HG03108 (cell line): ENCODE measurements around the gene HAUS7.
A peak's percentile ranks its signal among the peaks of the same experiment; 100 is the strongest.

ENCODE experiments used
- ATAC-seq: cut with Tn5 transposase; IDR thresholded peaks from one replicate; pipeline ENCODE4 v1.9.1; 2021; ENCODE audit warnings: moderate library complexity; ENCODE audit not compliant: unreplicated experiment

HAUS7 gene

DNA sequence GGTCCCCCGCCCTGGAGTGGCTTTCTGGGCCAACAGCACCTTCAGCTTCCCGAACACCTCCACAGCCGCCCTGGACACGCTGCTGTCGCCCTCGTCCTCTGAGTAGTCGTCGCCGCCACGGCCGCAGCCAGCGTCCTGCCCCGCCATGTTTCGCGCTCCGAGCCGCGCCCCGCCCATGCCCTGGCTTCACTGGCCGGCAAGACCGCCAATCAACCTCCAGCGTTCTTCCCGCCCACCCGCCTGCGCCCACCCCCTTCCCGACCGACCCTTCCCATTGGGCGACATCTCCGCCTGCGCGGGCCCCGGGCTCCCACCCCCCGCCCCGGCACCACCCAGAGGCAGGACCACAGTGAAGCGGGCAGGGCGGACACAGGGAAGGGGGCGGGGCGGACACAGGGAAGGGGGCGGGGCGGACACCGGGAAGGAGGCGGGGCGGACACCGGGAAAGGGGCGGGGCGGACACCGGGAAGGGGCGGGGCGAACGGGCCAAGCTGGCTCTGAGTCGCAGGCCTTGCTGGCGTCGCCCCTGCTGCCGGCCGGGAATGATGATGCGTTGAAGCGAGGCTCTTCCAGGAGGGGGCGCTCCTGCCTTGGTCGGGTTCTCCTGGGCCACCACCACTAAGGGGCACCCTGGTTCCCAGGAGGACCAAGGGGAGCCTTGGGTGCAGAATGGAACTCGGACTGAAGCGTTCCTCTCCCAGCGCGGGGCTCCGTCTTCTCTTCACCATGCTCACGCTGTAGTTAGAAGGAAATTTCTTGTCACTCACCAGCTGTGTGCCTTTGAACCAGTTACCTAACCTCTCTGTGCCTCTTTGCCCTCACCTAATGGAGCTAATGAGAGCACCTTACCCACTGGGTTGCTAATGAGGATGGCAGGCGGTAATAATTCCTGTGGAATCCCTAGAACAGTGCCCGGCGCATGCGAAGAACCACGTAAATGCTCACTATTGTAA is at the start of gene HAUS7:
Gene HAUS7, minus strand, starts transcription at position 166 of the 953 bp plus-strand sequence. Its CDS starts 19 bp downstream, at position 147.
- ATAC-seq = peak; percentile 81

DNA sequence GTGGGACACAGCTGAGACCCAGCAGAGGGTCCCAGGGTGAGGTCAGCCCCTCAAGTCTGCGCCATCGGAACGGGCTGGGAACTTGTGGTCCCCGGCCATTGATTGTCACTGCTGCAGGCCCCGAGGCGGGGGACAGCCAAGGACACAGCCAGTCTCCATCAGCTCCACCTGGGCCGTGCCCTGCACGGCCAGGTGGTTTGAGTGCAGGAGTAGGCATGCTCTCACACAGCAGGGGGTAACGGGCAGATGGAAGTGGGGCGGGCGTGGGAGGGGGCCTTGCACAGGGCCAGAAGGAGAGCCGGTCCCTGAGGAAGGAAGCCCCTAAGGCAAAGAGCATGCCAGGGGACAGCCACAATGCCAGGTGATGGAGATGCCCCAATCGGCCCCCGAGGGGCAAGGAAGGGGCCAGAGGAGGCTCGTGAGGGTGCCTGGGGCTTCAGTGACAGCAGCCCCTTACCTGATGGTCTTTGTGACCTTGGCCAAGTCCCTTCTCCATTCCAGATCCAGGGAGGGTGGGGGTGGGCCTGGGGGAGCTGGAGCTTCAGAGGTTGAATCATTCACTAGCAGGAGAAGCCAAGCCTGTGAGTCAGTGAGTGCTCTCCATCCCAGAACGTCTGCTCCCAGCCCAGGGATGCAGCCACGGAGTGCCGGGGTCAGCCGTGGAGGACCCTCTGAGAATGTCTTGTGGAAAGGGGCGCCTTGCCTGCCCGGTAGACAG is 49.4 kb upstream of the HAUS7 start:
- ATAC-seq = no peak

DNA sequence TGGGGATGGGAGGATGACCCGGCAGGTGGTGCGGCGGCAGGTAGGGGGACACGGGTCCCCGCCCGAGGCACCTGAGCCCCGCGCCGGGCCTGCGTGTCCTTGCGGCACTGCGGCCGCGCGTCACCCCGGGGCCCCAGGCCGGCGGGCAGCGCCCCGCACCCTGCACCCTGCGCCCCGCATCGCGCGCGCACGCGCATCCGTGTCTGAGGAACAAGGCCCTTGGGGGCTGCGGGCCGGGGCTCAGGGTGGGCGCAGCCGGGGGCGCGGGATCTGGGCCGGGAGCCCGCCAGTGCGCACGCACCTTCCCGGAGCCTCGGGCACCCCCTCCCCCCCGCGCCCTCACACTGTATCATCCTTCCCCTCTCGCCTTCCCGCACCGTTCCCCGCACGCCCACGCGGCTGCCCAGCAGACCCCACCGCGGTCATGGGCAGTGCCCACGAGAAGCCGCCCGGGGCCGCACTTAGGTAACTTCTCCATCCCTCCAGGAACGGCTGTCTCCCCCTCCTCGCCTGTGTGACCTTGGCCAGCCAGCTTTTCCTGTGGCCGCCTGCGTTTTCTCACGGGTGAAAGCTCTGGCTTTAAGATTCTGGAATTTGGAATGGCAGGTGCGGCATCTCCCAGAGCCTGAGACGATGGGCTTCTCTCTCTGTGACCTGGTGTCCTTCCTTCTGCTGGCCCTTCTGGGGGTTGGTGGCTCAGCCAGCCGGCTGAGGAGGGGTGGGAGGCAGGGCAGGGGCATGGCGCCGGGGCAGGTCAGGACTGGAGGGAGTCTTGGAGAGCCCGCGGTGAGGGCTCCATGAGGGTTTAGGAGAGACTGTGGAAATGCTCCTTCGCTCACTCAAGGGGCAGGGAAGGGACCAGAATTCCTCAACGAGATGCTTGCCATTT is 47.8 kb upstream of the HAUS7 start:
- ATAC-seq = no peak

DNA sequence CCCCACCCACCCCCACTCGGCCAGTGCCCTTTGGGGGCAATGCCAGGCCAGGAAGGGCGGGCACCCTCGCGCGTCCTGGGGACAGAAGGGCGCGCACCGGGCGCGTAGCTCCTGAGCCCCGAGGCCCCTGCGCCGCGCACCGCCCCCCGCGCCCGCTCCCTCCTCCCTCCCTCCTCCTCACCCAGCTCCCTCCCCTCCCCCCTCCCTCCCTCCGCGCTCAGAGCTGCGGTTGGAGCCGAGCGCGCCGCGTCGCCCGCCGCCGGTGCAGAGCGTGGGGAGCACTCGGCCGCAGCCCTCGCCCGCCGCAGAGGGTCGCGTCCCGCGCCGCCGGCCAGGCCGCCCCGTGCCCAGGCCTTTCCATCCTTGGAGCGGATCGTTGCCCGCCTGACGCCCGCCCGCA is 47.0 kb upstream of the HAUS7 start, which contains the start of gene ATP2B3:
Gene ATP2B3, plus strand, starts transcription at position 220 of the 400 bp plus-strand sequence. CDS start 18,606 bp downstream, outside the sequence.
- no peak for ATAC-seq

DNA sequence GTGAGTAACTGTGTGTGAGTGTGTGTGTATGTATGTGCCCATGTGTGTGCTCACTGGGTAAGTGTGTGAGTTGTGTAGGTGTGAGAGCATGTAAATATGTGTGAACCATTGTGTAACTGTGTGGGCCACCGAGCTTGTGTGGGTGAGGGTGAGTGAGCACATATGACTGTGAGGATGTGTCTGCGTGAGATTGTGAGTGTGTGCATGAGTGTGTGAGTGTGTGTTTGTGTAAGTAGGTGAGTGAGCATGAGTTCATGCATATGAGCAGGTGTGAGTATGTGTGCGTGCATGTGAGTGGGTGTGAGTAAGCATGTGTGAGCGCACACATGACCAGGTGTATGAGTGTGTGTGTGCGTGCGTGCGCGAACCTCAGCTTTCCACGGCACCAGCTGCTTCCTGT is 45.7 kb upstream of the HAUS7 start:
- ATAC-seq = no peak

DNA sequence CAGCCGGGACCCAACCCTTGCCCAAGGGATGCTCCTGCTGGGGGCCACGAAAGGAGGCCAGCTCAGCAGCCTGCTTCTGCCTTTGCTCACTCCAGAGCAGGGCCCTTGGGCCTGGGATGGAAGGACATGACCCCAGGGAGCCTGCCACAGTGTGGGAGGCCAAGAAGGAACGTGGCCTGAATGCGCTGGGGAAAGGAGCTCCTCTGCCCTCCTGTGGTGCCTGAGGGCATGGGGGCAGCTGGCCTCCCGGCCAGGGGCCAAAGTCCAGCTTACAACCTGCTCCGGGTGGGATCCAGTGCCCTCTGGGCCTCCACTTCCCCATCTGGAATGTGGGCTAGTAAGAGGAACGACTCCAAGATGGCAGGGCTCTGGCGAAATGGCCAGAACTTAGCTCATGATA is 45.1 kb upstream of the HAUS7 start:
- ATAC-seq = no peak

DNA sequence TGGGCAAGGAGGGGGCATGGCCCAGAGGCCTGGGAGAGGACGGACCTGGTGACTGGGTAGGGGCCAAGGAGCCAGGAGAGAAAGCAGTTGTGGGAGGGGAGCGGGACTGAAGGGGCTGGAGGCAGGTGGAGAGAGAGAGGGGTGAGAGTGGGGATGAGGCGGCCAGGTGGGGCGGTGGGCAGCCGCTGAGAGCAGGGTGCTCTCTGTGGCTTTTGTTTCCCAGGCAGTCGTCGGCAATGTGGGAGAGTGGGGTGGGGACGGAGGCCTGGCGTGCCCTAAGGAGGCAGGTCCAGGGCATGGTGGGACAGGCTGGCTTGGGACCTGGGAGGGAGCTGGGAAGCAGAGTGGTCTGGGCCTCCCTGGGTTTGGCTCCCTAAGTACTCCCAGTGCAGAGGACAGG is 43.9 kb upstream of the HAUS7 start:
- ATAC-seq = no peak

DNA sequence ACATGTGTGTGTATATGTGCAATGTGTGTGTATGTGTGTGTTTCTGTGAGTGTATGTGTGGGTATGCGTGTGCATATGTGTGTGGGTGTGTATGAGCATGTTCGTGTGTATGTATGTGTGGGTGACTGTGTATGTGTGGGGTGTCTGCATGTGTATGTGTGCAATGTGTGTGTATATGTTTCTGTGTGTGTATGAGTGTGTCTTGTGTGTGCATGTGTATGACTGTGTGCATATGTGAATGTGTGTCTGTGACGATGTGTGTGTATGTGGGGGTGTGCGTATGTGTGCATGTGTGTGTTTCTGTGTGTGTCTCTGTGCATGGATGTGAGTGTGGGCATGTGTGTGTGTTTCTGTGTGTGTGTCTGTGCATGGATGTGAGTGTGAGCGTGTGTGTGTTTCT is 42.9 kb upstream of the HAUS7 start:
- no peak for ATAC-seq

DNA sequence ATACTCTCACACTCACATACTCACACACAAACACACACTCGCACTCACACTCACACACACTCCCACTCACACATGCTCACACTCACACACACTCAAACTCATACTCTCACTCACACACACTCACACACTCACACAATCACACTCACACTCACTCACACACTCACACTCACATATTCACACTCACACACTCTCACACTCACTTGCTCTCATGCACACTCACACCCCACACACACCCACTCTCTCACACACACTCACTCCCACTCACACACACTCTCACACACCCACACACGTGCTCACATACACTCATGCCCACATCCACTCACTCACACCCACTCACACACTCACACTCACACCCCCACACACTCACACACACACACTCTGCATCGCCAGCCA is 42.1 kb upstream of the HAUS7 start:
- ATAC-seq = no peak

DNA sequence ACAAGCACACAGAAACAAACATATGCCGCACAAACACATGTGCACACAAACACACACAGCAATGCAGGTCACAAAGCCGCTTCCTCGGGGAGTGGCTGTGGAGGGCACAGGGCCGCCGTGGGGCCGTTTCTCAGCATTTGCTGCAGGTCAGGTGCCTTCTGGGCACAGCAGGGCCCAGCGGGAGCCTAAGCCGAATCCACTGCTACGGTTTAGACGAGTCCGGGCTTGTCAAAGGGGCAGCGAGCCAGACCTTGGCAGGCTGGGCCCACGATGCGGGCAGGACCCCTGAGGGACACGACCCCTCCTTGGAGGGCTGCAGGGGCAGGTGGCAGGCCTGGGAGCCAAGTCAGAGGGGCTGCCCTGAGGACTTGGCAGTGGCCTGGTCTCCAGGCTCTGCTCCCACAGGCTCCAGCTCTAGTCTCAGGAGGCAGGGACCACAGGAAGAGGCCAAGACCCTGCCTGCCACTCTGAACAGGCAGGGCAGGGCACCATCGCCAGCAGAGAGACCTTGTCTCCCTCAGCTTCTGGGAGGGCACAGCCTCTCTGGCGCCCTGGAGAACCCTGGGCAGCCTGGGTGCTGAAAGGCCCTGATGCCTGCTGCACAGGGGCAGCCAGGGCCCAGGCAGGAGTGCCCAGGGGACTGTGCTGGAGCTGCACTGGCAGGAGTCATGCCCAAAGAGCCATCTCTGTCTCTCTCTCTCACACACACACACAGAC is 41.6 kb upstream of the HAUS7 start:
- no peak for ATAC-seq

DNA sequence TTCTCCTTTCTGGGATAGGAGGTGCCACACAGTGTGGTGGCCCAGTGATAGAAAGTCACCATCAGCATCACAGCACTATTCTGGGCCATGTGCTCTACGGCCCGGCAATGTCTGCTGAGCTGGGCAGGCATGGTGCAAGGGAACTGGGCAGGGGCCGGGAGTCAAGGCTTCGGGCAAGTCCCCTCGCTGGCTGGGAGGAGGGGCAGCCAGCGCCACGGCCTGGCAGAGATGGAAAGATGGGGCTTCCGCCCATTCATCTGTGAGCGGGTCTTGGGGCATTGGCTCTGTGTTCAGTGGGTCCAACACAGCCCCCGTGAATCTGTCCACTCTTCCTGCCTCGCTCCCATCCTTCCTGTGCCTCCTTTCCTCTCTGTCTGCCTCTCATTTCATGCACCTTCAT is 40.0 kb upstream of the HAUS7 start:
- no peak for ATAC-seq

DNA sequence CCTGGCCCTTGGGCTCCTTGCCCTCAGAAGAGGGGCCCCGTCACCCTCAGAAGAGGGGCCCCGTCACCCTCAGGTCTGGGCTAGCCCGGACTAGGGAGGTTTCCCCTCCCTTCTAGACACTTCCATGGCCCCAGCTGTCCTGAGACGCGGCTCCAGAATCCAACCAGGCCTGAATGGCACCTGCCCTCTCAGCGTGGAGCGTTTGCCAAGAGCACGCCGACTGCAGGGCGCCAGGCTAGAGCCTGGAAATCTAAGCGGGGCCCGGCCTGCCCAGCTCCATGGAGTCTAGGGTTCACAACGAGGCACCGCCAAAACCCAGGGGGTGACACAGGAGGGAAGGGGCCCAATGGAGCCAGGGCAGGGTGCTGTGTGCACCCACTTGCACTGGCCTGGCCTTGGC is 39.2 kb upstream of the HAUS7 start:
- no peak for ATAC-seq

DNA sequence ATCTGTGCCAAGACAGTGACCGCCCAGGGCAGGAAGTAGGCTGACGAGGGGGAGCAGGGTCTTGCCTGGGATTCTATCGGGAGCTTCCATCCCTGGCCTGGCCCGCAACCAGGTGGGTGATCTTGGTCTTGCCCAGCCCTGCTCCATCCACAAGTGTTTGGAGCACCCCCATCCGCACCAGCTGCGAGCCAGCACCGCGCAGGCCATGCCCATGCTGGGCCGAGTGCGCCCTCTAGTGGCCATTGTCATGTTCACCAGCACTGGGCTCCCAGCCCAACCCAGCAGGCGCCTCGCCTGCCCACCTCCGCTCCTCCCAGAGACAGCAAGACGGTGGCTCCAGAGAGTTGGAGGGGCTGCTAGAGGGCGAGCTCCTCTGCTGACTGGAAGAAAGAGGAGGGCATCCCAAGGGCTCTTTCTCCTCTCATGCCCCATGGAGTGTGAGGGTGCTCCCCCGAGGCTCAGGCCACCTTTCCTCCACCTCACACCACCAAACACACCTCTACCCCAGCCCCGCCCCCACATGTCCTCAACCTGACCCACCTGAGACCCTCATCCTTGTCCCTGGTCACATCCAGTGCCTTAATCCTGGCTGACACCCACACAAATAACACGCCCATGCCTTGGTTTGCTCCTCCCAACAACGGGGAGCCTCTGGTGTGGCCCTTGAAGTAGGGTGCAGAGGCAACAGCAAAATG is 37.3 kb upstream of the HAUS7 start:
- ATAC-seq = peak; percentile 88

DNA sequence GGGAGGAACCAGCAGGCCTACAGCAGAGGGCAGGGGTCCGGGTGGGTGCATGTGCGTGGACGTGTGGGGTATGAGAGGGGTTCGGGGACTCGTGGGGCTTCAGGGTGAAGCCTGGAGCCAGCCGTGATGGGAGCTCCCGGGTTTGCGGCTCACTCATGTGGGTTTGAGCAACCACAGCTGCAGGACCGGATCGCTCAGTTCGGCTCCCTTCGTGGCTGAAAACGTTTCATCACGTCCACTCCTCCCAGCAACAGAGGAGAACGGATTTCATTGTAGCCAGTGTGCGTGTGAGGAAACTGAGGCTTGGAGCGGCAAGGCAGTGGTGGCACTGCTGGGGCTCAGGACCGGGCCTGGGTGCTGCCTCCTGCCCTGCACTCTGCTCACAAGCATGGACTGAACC is 35.0 kb upstream of the HAUS7 start:
- no peak for ATAC-seq

DNA sequence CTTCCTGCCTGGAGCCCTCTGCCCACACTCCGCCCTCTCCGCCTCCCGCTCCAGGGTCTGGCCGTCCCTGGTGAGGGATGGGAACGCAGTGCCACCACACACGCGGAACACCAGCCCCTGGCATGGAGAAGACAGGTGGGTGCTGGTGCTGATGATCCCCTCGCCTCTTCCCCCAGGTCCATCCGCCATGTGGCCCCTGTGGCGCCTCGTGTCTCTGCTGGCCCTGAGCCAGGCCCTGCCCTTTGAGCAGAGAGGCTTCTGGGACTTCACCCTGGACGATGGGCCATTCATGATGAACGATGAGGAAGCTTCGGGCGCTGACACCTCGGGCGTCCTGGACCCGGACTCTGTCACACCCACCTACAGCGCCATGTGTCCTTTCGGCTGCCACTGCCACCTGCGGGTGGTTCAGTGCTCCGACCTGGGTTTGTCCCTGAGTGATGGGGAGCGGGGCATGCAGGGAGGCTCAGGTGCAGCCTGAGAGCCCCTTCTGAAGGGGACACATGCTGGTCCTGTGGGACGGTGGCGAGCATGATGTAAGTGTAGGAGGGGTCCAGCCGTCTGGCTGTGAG is 34.2 kb upstream of the HAUS7 start:
- ATAC-seq = no peak

DNA sequence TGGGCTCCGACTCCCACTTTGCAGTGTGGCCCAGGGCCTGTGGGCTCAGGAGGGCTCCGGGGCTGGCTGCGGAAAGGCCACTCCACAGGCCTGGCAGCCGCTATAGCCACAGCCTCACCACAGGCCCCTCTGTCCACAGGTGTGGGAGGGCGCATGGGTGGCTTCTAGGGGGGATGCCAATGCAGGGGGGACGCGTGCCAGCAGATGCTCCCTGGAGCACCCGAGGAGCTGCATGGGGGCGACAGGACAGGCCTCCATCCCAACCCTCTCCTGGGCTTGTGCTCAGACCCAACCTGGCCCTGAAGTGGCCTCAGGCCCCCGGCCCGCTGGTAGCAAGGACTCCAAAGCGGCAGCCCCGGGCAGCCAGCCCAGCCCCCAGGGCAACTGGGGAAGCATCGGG is 32.4 kb upstream of the HAUS7 start:
- ATAC-seq = no peak

DNA sequence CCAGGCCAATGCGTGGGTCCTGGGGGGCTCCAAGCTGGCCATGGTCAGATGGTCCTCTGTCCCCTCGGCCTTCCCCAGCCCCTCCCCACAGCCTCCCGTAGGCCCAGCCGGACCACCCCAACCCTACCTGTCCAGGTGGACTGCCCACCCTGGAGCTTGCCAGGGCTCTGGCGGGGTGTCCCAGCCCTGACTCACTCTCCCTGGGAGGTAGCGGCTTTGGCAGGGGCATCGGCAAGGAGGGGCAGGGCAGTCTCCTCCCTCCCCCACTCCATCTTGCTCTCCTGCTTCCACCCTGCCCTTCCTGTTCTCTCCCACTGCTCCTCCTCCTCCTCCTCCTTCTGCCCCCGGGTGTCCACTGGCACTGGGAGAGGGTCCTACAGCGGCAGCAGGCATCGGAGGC is 31.8 kb upstream of the HAUS7 start:
- no peak for ATAC-seq

DNA sequence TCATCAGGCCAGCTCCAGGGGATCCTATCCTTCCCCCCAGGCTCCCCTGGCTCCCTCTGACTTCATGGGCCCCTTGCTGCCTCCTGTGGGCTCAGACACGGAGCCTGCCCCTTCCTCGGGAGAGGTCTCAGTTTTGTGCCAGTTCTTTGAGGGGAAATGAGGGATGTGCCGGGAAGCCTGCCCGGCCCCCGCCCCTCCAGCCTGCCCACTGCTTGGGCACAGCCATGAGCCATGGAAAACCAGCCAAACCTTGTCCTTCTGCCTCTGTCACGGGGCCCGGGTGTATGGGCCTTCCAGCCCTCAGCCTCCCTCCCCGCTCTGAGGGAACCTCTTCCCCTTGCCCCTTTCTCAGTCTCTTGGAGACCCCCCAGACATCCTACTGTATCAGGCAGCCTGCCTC is 31.2 kb upstream of the HAUS7 start:
- ATAC-seq = no peak

DNA sequence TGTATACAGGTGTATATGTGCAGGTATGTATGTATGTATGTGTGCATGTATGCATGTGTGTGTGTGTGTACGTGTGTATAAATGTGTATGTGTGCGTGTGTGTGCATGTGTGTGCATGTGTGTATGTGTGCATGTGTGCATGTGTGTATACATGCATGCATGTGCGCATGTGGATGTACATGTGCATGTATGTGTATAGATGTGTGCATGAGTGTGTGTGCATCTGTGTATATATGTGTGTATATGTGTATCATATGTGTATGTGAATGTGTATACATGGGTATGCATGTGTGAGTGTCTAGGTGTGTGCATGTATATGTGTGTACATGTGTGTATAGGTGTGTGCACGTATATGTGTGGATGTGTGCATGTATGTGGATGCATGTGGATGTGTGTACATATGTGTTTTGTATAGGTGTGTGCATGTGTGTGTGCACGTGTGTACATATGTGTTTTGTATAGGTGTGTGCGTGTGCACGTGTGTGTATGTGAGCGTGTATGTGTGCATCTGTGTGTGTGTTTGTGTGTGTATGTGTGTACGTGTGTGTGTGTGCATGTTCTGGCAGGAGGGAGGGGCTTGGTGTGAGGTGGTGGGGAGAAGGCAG is 30.4 kb upstream of the HAUS7 start:
- no peak for ATAC-seq
